ENCODE results near the gene TGFB1. TPM values are rescaled to one million over a fixed set of nuclear protein-coding genes. Genes with fewer than 3 reads are reported as not detected.

TGFB1 gene
- total and polyA plus RNA-seq, 2 of the 13 experiments (the other 11 are each of a cell fraction or from before 2014, with no cell fraction given): 4.1 to 5.4 TPM

DNA sequence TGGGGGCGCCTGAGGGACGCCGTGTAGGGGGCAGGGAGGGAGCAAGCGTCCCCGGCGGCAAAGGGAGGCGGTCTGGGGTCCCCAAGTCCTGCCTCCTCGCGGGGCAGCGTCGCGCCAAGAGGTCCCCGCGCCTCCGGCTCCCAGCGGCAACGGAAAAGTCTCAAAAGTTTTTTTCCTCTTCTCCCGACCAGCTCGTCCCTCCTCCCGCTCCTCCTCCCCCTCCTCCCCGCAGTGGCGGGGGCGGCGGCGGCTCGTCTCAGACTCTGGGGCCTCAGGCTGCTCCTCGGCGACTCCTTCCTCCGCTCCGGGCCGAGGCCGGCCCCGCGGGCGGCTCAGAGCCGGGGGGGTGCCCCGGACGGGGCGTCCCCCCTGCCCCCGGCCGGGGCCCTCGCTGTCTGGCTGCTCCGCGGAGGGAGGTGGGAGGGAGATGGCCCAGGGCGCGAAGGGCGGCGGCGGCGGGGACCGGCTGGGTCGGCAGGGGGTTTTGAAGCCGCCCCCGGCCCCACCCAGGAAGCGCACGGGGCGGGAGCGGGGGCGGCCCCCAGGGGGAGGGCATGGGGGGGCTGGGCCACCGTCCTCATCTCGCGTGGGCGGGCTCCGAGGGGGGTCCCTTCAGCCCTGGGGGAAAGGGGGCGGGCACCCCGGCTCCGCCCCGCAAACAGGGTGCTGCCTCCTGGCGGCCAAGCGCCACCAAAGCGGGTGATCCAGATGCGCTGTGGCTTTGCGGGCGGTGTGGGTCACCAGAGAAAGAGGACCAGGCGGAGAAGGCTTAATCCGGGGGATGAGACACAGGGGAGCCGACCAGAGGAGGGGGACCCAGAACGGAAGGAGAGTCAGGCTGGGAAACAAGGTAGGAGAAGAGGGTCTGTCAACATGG is at the start of gene TGFB1 (continued):
- TF ChIP-seq, protein P1, sequence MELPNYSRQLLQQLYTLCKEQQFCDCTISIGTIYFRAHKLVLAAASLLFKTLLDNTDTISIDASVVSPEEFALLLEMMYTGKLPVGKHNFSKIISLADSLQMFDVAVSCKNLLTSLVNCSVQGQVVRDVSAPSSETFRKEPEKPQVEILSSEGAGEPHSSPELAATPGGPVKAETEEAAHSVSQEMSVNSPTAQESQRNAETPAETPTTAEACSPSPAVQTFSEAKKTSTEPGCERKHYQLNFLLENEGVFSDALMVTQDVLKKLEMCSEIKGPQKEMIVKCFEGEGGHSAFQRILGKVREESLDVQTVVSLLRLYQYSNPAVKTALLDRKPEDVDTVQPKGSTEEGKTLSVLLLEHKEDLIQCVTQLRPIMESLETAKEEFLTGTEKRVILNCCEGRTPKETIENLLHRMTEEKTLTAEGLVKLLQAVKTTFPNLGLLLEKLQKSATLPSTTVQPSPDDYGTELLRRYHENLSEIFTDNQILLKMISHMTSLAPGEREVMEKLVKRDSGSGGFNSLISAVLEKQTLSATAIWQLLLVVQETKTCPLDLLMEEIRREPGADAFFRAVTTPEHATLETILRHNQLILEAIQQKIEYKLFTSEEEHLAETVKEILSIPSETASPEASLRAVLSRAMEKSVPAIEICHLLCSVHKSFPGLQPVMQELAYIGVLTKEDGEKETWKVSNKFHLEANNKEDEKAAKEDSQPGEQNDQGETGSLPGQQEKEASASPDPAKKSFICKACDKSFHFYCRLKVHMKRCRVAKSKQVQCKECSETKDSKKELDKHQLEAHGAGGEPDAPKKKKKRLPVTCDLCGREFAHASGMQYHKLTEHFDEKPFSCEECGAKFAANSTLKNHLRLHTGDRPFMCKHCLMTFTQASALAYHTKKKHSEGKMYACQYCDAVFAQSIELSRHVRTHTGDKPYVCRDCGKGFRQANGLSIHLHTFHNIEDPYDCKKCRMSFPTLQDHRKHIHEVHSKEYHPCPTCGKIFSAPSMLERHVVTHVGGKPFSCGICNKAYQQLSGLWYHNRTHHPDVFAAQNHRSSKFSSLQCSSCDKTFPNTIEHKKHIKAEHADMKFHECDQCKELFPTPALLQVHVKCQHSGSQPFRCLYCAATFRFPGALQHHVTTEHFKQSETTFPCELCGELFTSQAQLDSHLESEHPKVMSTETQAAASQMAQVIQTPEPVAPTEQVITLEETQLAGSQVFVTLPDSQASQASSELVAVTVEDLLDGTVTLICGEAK (IDR thresholded peaks at IDR 0.05): no peak
- TF ChIP-seq, protein P1 (CRISPR knock-in tag; IDR thresholded peaks at IDR 0.05): no peak; the same call in 1 of the 2 replicates
- TF ChIP-seq, protein P2, sequence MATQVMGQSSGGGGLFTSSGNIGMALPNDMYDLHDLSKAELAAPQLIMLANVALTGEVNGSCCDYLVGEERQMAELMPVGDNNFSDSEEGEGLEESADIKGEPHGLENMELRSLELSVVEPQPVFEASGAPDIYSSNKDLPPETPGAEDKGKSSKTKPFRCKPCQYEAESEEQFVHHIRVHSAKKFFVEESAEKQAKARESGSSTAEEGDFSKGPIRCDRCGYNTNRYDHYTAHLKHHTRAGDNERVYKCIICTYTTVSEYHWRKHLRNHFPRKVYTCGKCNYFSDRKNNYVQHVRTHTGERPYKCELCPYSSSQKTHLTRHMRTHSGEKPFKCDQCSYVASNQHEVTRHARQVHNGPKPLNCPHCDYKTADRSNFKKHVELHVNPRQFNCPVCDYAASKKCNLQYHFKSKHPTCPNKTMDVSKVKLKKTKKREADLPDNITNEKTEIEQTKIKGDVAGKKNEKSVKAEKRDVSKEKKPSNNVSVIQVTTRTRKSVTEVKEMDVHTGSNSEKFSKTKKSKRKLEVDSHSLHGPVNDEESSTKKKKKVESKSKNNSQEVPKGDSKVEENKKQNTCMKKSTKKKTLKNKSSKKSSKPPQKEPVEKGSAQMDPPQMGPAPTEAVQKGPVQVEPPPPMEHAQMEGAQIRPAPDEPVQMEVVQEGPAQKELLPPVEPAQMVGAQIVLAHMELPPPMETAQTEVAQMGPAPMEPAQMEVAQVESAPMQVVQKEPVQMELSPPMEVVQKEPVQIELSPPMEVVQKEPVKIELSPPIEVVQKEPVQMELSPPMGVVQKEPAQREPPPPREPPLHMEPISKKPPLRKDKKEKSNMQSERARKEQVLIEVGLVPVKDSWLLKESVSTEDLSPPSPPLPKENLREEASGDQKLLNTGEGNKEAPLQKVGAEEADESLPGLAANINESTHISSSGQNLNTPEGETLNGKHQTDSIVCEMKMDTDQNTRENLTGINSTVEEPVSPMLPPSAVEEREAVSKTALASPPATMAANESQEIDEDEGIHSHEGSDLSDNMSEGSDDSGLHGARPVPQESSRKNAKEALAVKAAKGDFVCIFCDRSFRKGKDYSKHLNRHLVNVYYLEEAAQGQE (IDR thresholded peaks at IDR 0.05; ENCODE audit: borderline replicate concordance in 1 of 2, low read depth in 1 of 2, low read length in 2 of 2): no peak
- TF ChIP-seq, protein P3, sequence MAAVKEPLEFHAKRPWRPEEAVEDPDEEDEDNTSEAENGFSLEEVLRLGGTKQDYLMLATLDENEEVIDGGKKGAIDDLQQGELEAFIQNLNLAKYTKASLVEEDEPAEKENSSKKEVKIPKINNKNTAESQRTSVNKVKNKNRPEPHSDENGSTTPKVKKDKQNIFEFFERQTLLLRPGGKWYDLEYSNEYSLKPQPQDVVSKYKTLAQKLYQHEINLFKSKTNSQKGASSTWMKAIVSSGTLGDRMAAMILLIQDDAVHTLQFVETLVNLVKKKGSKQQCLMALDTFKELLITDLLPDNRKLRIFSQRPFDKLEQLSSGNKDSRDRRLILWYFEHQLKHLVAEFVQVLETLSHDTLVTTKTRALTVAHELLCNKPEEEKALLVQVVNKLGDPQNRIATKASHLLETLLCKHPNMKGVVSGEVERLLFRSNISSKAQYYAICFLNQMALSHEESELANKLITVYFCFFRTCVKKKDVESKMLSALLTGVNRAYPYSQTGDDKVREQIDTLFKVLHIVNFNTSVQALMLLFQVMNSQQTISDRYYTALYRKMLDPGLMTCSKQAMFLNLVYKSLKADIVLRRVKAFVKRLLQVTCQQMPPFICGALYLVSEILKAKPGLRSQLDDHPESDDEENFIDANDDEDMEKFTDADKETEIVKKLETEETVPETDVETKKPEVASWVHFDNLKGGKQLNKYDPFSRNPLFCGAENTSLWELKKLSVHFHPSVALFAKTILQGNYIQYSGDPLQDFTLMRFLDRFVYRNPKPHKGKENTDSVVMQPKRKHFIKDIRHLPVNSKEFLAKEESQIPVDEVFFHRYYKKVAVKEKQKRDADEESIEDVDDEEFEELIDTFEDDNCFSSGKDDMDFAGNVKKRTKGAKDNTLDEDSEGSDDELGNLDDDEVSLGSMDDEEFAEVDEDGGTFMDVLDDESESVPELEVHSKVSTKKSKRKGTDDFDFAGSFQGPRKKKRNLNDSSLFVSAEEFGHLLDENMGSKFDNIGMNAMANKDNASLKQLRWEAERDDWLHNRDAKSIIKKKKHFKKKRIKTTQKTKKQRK (IDR thresholded peaks at IDR 0.05; ENCODE audit: low read length): no peak
- TF ChIP-seq, protein P4, sequence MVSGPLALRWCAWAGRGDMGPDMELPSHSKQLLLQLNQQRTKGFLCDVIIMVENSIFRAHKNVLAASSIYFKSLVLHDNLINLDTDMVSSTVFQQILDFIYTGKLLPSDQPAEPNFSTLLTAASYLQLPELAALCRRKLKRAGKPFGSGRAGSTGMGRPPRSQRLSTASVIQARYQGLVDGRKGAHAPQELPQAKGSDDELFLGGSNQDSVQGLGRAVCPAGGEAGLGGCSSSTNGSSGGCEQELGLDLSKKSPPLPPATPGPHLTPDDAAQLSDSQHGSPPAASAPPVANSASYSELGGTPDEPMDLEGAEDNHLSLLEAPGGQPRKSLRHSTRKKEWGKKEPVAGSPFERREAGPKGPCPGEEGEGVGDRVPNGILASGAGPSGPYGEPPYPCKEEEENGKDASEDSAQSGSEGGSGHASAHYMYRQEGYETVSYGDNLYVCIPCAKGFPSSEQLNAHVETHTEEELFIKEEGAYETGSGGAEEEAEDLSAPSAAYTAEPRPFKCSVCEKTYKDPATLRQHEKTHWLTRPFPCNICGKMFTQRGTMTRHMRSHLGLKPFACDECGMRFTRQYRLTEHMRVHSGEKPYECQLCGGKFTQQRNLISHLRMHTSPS (CRISPR knock-in tag; IDR thresholded peaks at IDR 0.05; ENCODE audit: low read depth): no peak
- TF ChIP-seq ZNF703 (CRISPR knock-in tag; IDR thresholded peaks at IDR 0.05; ENCODE audit: borderline replicate concordance): no peak

All from HepG2 (cell line).